GM21717 (cell line): ENCODE measurements around the gene ST14.
"Not testable (repeated sequence)": the region's sequence is repeated elsewhere in the genome, so short reads cannot be mapped to it uniquely, and the experiment has no call there.

Experiments
- ATAC-seq: cut with Tn5 transposase; IDR thresholded peaks from one replicate; pipeline ENCODE4 v1.9.1; 2021; ENCODE audit warnings: mild to moderate bottlenecking, moderate library complexity; ENCODE audit not compliant: unreplicated experiment

The ST14 gene

DNA sequence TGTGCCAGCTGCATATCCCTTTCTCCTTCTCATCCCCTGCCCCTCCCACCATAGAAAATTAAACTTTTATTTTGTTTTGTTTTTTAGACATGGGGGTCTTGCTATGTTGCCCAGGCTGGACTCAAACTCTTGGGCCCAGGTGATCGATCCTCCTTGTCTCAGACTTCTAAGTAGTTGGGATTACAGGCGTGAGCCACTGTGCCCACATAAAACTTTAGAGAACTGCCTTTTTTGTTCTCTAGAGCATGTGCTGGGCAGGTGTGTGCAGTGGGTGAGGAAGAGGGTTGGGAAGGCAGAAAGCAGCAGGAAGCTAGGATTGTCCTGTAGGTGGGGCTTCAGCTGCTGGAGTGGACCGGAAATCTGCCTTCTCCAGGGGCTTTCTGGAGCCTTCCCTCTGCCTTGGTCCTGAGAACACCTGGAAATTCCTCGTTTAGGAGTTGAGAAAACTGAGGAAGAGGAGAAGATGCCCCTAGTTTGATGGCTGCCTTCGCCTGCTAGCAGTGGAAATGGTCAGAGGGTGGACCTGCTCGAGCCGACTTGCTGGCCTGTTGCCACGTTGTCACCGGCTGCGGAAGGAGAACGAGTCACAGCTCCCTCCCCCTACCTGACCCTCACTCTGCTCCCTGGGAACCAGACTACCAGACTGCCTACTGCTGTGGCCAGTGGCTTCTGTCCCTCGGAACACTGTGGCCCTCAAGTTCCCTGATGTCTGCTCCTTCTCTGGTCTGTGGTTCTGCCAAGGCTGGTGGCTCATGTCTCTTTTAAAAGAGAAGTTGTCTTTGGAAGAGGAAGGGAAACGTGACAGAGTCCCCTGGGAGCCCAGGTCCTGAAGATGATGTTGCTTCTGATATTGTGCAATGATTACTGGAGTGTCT lies 4.0 kb downstream of the ST14 start:
- no peak for ATAC-seq

DNA sequence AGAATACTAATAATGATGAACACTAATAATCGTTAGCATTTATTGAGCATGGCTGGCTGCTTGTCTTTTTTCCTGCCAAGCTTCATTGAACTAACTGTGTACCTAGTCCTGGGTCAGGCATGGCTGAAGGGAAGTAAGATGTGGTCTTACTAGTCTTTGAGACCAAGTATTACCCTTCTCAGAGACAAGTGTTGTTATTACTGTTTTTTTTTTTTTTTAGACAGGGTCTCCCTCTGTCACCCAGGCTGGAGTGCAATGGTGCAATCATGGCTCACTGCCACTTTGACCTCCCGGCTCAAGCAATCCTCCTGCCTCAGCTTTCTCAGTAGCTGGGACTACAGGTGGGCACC lies 4.6 kb downstream of the ST14 start:
- no peak for ATAC-seq

DNA sequence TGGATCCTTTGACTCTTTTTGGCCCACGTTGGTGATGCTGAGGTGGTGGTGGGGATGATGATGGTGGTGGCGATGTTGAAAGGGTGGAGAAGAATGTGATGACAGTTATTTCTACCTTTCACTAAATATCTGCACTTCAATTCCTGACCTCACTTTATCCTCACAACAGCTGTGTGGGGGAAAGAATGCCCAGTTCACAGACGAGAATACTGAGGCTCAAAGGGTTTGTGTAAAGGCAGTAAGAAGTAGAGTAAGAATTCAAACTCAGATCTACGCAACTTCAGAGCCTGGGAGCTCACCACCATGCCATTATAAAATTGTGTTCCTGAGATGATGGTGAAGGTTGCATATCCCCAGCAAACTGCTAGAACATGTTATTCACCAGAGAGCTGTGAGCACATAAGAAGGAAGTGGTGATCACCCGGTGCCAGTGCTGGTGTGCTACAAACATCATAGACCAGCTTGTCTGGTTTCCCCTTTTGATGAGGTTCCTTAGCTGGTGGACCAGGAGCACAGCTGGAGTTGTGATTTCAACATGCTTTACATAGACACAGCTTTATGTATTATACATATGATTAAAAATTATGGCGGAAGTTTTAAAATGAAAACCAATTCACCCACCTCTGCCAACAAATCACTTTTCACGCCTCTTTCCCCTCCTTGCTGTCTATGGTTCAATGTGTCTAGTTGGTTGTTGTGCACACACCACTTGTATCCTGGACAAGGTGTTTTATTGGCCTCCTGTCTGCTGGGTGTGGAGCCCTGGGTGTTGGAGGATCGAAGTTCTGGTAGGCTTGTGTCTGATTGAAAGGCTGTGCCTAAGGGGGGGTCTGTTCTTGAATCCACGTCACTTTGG lies 6.2 kb downstream of the ST14 start:
- ATAC-seq: no peak

DNA sequence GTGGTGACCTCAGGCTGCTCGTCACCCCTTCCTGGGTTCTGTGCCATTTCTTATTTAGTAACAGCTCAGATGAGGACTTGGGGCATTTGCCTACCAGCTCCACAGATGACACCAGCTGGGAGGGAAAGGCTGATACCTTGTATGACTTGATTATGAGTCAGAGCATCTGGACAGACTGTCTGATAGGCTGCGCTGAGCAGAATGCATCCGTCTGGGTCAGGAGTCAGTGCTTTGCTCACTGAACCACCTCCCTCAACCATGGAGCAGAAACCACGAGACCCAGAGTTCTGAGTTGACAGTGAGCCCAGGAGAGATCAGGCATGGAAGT lies 6.8 kb downstream of the ST14 start:
- ATAC-seq: peak; percentile 80

DNA sequence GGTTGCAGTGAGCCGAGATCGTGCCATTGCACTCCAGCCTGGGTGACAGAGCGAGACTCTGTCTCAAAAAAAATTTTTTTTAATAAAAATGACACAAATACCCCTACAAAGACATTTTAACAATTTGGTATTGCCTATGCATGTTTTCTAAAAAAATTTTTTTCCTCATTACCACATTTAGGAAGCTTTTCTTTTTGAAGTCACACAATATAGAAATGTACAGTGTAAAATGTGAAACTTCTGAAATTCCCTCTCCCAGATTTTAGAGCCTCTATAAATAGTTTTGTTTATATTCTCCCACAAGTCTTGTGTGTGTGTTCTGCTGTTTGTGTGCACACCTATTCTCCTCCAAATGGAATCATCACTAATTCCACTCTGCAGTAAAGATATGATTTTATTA lies 7.6 kb downstream of the ST14 start:
- ATAC-seq: no peak

DNA sequence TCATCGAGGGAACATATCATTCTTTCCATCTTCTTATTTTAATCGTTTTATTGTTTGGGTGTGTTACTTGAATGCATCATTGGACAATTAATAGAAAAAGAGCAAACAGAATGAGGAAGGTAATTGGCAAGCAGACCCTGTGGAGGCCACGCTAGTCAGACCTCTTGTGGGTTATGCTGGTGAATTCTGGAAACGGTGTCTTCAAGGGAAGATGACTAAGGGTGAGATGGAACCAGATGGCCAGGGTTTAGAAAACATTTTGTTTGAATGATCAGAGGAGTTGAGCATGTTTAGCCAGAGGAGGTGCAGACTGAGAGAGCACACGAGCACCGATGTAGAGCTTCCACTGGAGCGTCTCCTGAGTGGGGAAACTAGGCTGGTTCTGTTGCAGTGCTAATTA lies 8.5 kb downstream of the ST14 start:
- ATAC-seq: no peak

DNA sequence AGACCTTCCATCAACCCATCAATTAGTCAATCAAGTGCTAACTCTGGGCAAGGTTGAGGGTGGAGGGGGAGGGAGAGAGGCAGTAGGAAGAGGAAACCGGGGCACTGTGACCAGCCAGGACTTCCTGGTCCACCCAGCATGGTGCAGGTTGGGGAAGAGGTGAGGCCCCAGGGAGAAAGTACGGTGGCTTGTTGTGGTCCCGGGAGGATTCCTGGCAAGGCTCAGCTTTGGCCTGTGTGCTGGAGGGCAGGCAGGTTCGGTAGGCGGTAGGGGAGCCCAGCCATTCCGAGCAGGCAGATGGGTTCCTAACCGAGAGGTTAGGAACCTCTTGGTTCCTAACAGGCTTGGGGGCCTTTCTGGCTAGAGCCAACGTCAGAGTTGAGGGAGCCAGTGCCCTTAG lies 10.8 kb downstream of the ST14 start:
- ATAC-seq: no peak

DNA sequence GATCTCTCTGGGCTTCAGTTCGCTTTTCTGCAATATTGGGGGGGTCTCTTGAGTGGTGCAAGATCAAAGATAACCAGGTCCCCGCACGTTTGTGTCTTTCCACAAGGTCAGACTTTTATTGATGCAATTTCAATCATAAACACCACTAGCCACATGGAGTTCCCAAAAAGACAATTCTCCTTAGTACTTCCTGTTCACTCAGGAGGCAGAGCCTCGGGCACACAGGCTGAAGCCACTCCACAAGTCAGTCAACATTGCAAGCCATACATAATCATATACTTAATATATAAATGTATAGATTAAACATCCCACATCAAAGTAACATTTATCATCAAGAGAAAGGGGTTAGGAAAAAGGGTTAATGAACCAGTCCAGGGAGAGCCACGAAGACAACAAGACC lies 12.0 kb downstream of the ST14 start:
- ATAC-seq: no peak

DNA sequence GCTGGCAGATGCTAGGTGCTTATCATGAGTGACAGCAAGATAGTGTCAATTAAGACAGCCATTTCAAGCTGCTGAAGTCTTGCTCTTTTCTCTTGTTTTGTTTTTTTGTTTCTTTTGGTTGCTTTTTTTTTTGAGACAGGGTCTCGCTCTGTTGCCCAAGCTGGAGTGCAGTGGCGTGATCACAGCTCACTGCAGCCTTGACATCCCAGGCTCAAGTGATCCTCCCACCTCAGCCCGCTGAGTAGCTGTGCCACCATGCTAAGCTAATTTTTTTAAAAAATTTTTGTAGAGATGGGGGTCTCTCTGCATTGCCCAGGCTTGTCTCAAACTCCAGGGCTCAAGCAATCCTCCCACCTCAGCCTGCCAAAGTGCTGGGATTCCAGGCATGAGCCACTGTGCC lies 12.4 kb downstream of the ST14 start:
- not testable (repeated sequence) for ATAC-seq

DNA sequence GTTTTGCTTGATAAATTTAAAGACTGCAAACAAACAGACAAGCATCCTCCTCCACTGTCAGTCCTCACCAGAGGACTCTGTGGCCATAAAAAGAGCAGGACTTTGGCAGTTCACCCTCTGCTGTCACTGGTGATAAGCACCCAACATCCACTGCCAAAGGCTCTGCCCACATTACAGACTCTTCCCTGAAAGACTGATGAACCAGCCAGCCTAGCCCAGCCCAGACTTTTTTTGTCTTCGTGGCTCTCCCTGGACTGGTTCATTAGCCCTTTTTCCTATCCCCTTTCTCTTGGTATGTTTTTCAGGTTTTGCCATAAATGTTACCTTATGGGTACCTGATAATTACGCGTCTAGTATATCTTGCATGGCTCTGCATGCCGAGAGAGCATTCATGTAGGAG lies 15.1 kb downstream of the ST14 start:
- ATAC-seq: no peak

DNA sequence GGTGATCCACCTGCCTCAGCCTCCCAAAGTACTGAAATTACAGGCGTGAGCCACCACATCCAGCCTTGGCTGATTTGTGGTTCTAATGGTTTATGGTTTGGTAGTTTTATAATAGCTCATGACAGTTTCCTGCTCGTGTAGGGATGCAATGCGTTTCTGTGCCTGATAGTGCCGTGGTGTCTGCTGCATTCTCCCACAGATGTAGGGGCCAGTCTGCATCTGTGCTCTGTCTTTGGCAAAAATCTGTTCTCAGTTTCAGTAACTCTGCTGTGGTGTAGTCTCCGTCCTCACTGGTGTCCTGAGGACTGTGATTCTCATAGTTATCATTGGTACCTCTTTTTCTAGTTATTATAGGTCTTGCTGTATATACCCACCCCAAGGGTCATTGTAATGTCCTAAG lies 16.3 kb downstream of the ST14 start:
- no peak for ATAC-seq

DNA sequence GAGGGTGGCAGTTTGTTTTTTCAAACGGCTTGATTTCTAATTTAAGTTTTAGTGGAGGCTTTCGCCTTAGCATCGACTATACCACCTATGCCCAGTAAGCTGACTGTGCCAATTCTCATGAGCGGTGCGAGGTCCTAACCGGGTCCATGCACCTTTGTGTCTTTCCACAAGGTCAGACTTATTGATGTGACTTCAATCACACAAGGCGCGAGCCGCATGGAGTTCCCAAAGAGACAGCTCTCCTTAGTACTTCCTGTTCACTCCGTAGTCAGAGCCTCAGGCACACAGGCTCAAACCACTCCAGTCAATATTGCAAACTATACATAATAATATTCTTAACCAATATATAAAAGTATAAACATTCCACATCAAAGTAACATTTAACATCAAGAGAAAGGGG lies 18.2 kb downstream of the ST14 start:
- no peak for ATAC-seq

DNA sequence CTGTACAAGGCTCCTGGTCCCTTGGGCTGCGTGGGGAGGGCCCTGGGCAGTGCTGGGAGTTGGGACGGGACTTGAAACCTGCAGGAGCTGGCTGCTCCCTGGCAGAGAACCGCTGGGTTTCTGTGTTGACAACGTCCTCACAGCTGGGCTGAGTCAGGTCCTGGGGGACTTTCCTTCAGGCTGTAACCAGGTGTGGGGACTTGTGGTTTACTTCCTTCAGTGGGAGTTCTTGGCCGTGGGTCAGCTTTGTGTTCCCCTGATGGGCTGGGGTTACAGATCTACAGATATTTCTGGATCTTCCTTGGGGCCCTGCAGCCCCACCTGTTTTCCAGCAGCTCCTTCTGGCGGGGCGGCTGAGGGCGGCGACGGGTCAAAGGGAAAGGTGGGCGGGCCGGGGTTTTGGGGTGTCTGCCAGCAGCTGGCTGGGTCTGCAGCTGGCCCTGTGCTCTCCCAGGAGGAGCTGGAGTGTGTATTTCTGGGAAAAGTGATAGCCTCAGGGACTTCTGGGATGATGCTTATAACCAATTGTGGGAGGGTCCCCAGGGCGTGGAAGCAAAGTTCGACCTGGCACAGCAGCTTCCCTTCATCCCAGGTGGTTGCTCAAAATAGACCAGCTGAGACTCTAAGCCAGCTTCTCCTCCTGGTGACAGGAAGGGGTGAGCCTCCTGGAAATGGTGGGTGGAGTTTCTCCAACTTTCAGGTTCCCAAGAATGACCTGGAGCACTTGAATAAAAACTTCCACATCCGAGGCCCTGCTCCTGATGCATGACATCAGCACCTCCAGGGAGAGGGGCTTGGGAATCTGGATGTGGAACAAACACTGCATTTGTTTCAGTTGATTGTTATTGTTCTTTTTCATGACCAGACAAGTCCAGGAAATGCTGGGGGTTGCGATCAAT lies 19.1 kb downstream of the ST14 start:
- ATAC-seq: no peak

DNA sequence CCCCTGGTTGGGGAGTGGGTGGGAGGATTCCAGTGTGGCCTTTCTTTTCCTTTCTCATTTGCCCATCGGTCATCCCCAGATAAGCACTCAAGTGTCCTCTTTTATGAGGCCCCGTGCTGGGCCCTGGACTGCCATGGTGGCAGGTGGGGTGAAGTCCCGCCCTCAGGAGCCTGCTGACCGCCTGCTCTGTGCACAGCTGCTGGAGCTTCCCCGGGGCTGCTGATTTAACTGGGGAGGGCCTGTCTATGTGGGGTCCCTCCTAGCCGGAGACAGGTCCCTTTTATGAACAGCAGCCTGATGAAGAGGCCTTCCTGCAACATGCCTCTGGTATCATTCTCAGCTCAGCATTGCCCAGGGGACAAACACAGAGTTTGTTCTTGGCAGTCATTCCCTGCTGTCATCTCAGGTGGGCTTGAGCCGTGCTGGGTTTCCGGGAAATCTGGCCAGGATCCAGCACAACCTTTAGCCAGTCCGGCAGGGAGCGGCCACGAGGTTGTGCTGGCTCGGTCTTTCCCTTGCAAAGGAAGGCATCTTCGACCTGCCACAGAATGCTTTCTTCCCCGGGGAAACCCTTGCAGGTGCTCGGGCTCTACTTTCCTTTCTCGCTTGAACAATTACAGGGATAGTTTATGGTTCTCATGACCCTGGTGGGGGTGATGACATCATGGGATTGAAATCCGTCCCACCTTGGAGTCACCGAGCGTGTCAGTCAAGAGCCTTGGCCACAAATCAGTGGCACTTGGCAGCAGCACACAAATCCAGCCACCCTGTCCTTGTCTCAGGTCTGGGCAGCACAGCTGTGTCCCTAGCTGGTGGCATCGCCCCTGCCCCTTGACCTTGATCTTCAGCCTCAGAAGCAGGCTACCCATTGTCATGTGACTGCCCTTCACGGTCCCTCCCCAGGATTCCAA lies 20.1 kb downstream of the ST14 start:
- ATAC-seq: no peak

DNA sequence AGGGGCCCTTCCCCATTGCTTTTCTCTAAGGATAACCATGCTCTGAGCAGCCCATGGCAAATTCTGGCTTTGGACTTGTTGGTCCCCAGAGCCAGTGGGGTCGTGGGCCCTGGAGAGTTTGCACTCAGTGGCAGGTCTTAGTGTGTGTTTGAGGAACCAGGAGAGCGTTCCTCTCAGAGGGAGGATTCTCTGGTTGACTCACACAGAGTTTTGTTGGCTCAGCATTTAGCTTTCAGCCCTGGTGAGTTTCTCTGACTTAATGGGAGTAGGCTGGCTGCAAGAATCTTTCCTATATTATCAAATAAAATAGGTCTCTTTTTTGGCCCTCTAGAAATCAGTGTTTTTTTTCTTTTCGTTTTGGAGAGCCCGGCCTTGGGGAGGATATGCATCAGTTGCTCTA lies 20.9 kb downstream of the ST14 start:
- ATAC-seq: no peak

DNA sequence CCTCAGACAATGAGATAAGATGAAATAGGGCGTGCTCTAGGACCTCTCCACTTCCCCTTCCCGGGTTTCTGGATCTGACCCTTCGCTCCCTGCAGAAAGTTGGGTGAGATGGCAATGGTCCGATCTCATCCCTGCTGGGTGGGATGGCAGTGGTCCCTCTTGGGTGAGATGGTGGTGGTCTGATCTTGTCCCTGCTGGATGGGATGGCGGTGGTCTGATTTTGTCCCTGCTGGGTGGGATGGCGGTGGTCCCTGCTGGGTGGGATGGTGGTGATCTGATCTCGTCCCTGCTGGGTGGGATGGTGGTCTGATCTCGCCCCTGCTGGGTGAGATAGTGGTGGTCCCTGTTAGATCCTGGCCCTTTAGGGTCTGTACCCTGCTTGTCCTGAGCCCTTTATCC lies 21.3 kb downstream of the ST14 start:
- no peak for ATAC-seq

DNA sequence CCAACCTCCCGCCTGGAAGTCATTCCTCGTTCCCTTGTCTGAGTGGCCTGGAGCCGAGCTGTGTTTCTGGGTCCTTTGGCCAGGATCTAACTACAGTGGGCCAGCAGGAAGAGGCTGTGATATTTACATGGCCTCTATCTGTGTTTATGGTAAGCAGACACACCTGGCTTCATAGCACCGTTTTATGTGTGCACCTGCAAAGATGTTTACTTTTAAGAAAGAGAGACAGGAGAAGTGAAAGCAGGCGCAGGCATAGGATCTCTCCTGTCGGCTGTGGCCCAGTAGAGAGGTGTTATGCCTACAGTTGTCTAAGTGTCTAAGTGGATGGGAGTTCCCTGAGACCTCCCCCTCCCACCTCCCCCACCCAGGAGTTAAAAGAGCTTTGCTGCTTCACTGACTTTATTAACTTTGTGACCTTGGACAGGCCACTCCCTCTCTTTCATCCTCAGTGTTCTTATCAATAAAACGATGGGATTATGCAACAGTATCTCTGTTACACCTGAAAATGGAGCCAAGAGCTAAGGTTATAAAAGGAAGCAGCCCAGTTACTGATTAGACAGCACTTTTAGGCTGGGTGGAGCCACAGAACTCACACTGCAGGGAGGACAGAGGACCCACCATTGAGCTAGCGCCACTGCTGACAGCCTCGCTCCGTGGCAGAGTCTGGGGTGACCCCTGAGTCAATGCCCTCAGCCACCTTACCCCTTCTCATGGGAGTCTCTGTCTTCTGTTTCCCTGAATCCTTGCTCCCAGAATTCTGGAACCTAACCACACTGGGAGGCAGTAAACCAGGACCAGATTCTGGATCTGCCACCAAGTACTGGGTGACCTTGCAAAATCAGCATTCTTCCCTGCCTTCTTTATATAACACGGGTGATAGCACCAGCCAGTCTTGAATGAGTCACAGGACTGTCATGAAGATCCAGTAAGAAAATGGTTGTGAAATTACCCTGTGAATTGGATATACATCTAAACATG lies 22.0 kb downstream of the ST14 start:
- no peak for ATAC-seq

DNA sequence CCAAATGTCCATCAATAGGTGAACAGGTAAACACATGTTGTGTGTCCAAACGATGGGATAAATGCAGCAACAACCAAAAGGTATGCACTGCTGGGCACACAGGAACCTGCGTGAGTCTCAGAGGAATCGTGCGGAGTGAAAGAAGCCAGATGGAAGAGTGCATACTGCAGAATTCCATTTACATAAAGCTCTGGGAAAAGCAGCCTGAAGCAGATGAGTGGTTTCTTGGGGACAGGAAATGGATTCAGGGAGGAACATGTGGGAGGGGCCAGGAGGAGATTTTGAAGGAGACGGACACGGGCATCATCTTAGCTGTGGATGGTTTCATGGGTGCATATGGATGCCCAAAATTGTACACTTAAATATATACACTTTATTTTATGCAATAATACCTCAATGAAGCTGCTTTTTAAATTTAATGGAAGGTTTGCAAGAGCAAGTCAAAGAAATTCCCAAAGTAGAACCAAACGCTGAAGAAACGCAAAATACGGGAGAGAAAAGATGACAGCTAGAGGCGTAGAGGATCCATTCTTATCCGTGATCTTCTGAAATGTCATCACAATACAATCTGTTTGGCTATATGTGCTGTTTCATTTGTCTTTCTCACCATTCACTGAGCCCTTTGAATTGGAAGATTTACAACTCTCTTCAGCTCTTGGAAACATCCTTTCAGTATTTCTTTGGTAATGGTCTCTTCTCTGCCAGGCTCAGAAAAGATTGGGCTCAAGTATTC lies 24.5 kb downstream of the ST14 start:
- no peak for ATAC-seq

DNA sequence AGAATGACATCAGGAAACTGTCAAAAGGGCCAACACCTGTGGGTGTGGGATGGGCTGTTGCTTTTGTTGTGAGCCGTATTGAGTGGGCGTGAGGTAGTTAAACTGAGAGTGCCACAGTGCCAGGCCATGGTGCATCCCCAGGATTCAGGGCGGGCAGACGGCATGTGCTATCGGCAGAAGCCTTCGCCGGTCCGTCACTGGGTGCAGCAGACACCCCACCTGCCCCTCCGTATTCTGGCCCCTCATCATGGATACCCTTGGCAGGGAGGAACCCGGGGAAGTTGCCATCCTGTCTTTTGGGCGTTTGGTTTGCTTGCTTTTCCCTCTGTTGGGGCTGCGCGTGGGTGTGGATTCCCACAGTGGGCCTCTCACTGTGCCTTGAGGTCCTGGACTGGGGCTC lies 27.5 kb downstream of the ST14 start:
- no peak for ATAC-seq
